Peyer's patch (tissue), 4 donors: ENCODE data around the gene GABRR3.

Experiments used
- POLR2A ChIP-seq, 2 donors: fragments of 450-650 bp; IDR thresholded peaks; one replicate each; pipeline ENCODE4 v1.5.1; 2017; ENCODE audit warnings: antibody characterized with exemption in 2 of 2, mild to moderate bottlenecking in 2 of 2, moderate library complexity in 2 of 2
- TF ChIP-seq, protein P1 (sequence below), 6 experiments: fragments of 450-650 bp in 4 of 6; fragments of 200-600 bp in 2 of 6; sonication (generic) in 1 of 6; IDR thresholded peaks; one replicate each; pipeline ENCODE4 v1.5.1; 2017 to 2019; ENCODE audit warnings: antibody characterized with exemption in 6 of 6, mild to moderate bottlenecking in 3 of 6, moderate library complexity in 1 of 6

GRCh38 chr3:98002717-98003116 lies 32.4 kb downstream of the GABRR3 start:
- TF ChIP-seq, protein P1, sequence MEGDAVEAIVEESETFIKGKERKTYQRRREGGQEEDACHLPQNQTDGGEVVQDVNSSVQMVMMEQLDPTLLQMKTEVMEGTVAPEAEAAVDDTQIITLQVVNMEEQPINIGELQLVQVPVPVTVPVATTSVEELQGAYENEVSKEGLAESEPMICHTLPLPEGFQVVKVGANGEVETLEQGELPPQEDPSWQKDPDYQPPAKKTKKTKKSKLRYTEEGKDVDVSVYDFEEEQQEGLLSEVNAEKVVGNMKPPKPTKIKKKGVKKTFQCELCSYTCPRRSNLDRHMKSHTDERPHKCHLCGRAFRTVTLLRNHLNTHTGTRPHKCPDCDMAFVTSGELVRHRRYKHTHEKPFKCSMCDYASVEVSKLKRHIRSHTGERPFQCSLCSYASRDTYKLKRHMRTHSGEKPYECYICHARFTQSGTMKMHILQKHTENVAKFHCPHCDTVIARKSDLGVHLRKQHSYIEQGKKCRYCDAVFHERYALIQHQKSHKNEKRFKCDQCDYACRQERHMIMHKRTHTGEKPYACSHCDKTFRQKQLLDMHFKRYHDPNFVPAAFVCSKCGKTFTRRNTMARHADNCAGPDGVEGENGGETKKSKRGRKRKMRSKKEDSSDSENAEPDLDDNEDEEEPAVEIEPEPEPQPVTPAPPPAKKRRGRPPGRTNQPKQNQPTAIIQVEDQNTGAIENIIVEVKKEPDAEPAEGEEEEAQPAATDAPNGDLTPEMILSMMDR (IDR thresholded peaks at IDR 0.05), result no peak
- TF ChIP-seq POLR2A (IDR thresholded peaks at IDR 0.05), result no peak
